ENCODE data around the gene MAP2.

MAP2 gene

GRCh38 chr2:209734805-209735204 lies 311.0 kb downstream of the MAP2 start:
- FAIRE-seq: no peak

- no peak for FAIRE-seq
Observed at GRCh38 chr2:209741953-209742352, 318.1 kb downstream of the MAP2 start.

- no peak for FAIRE-seq
Observed at GRCh38 chr2:209753020-209753419, 329.2 kb downstream of the MAP2 start.

GRCh38 chr2:209757163-209757562 lies 333.3 kb downstream of the MAP2 start:
- no peak for FAIRE-seq

- FAIRE-seq: no peak
Observed at GRCh38 chr2:209761566-209761965, 337.7 kb downstream of the MAP2 start.

- FAIRE-seq: no peak
Observed at GRCh38 chr2:209762563-209762962, 338.7 kb downstream of the MAP2 start.

GRCh38 chr2:209763106-209763505 lies 339.3 kb downstream of the MAP2 start:
- no peak for FAIRE-seq

GRCh38 chr2:209766613-209767012 lies 342.8 kb downstream of the MAP2 start:
- FAIRE-seq: no peak

GRCh38 chr2:209767316-209767715 lies 343.5 kb downstream of the MAP2 start:
- no peak for FAIRE-seq

GRCh38 chr2:209768557-209768956 lies 344.7 kb downstream of the MAP2 start:
- FAIRE-seq: no peak

- FAIRE-seq: no peak
Observed at GRCh38 chr2:209771474-209772289, 347.8 kb downstream of the MAP2 start, which contains the start of gene UNC80. Gene UNC80, plus strand, starts transcription at chr2:209771832. Its CDS starts 241 bp downstream, at chr2:209772073.

- FAIRE-seq: no peak
Observed at GRCh38 chr2:209772290-209772685, 348.4 kb downstream of the MAP2 start.

GRCh38 chr2:209773377-209773776 lies 349.5 kb downstream of the MAP2 start:
- no peak for FAIRE-seq

Data from colon (tissue), 2 donors.